Panc1 (cell line): ENCODE measurements around the gene UBP1. TPM values are rescaled to one million over a fixed set of nuclear protein-coding genes. Genes with fewer than 3 reads are reported as not detected.

ENCODE experiments used
- ATAC-seq: fragments of 200-7000 bp; cut with Tn5 transposase; 2 replicates; pipeline ENCODE4 v1.9.1; 2020; ENCODE audit warnings: mild to moderate bottlenecking, moderate library complexity
- BruUV-seq: library from RNA; stranded (reverse); fragments of 400-500 nt; replicated peaks from 2 replicates; lab custom pipeline; 2021; lab: Mats Ljungman, UMichigan
- CTCF ChIA-PET: fragments of 300-600 bp; sonication (Branson Sonifier 250); formaldehyde crosslinking; loops from one replicate; lab custom pipeline; 2022; ENCODE audit warnings: antibody characterized with exemption; lab: Charles Lee
- POLR2A ChIA-PET: fragments of 300-600 bp; sonication (Branson Sonifier 250); formaldehyde crosslinking; loops from one replicate; lab custom pipeline; 2022; ENCODE audit warnings: antibody characterized with exemption; lab: Charles Lee
- DNase-seq: peaks from one replicate; pipeline ENCODE4 v3.0.0-alpha.2; 2010; ENCODE audit warnings: low read depth, low spot score
- H3K27ac ChIP-seq: 2 replicates; pipeline ENCODE4 v1.5.1; 2011; ENCODE audit warnings: mild to moderate bottlenecking, low read length, inconsistent platforms
- H3K27me3 ChIP-seq: fragments of 200-500 bp; sonication (Bioruptor generic); 2 replicates; pipeline ENCODE4 v1.6.0; 2014; ENCODE audit warnings: low read length, inconsistent platforms; ENCODE audit not compliant: control insufficient read depth, insufficient read depth
- H3K36me3 ChIP-seq: fragments of 200-500 bp; sonication (Bioruptor generic); 2 replicates; pipeline ENCODE4 v1.5.1; 2014; ENCODE audit warnings: inconsistent platforms, mild to moderate bottlenecking, low read length, moderate library complexity; ENCODE audit not compliant: control insufficient read depth, insufficient read depth
- H3K4me1 ChIP-seq: 2 replicates; pipeline ENCODE4 v1.5.1; 2011; ENCODE audit warnings: inconsistent platforms, mild to moderate bottlenecking, low read length, moderate library complexity; ENCODE audit not compliant: control insufficient read depth, insufficient read depth
- H3K4me3 ChIP-seq, 2 experiments: 2 replicates each; pipeline ENCODE4 v1.5.1; 2011 to 2012; ENCODE audit warnings: low read depth in 2 of 2, low read length in 2 of 2, mild to moderate bottlenecking in 2 of 2, inconsistent platforms in 1 of 2, moderate library complexity in 1 of 2
- H3K9me3 ChIP-seq: fragments of 200-500 bp; sonication (Bioruptor generic); 2 replicates; pipeline ENCODE4 v1.5.1; 2014; ENCODE audit warnings: low read depth, mild to moderate bottlenecking, inconsistent platforms, low read length, moderate library complexity; ENCODE audit not compliant: control insufficient read depth, insufficient read depth
- CTCF ChIP-seq: fragments of 450-650 bp; IDR thresholded peaks from 2 replicates; pipeline ENCODE4 v1.5.1; 2017; ENCODE audit warnings: mild to moderate bottlenecking
- POLR2AphosphoS5 ChIP-seq: IDR thresholded peaks from 2 replicates; pipeline ENCODE4 v1.6.1; 2012; ENCODE audit warnings: mild to moderate bottlenecking, low read depth, low read length, moderate library complexity
- REST ChIP-seq, 2 experiments: IDR thresholded peaks; 2 replicates each; pipeline ENCODE4 v1.6.1; 2011 to 2012; ENCODE audit warnings: low read depth in 2 of 2, control low read depth in 1 of 2, low read length in 1 of 2, mild to moderate bottlenecking in 1 of 2, moderate library complexity in 1 of 2; ENCODE audit not compliant: insufficient read depth in 1 of 2
- SIN3A ChIP-seq: IDR thresholded peaks from 2 replicates; pipeline ENCODE4 v1.6.1; 2012; ENCODE audit warnings: low read depth, mild to moderate bottlenecking, low read length, moderate library complexity, borderline replicate concordance; ENCODE audit not compliant: insufficient read depth
- TCF7L2 ChIP-seq: IDR thresholded peaks from 2 replicates; pipeline ENCODE4 v1.6.1; 2011; ENCODE audit warnings: mild to moderate bottlenecking, low read depth, low read length, inconsistent platforms
- in situ Hi-C: cut with HindIII; loops from 2 replicates; pipeline ENCODE4 v1.10.0; 2016; ENCODE audit warnings: low sequenced_read_pairs, low pct_unique_long_range_greater_than_20kb
- intact Hi-C: fragments of 100-400 bp; cut with micrococcal nuclease; formaldehyde crosslinking; loops from one replicate; pipeline ENCODE4 v1.10.0; 2022; ENCODE audit not compliant: unreplicated experiment
- total RNA-seq: library from RNA; stranded (reverse); gene quantifications from one replicate; pipeline ENCODE4 v1.2.1, GENCODE V29; 2021; ENCODE audit not compliant: unreplicated experiment

UBP1 gene
- total RNA-seq, 1 experiment from 2014 or later, result 62.4 TPM

GRCh38 chr3:33364060-33364459 is 76.1 kb downstream of the UBP1 start:
- intact Hi-C loops (no loop called here), in situ Hi-C loops (no loop called here)
- no peaks in the 10 kb centered on the region for H3K36me3 ChIP-seq
- ChIA-PET POLR2A (no interaction called here), CTCF (interaction anchor here (1.2 kb wide), 1 partner anchor 232 kb away, joined by 9 read pairs; no protein-coding TSS in a partner anchor)
- no peak overlapping the region for H3K27ac ChIP-seq
- TF ChIP-seq CTCF (no peak), REST (IDR thresholded peaks at IDR 0.05; ENCODE audit: insufficient read depth in 1 of 2, low read depth in 2 of 2, low read length in 1 of 2) (no peak), TCF7L2 (no peak), SIN3A (no peak), POLR2AphosphoS5 (no peak)
- ATAC-seq, result no peak
- no peaks in the 10 kb centered on the region for H3K9me3 ChIP-seq
- peaks cover 8% of the 10 kb centered on the region for H3K4me1 ChIP-seq
- no TSS peak for BruUV-seq
- H3K27me3 ChIP-seq, result no peaks in the 10 kb centered on the region
- no peak overlapping the region for H3K4me3 ChIP-seq
- no peak for DNase-seq

- DNase-seq (no peak), ATAC-seq (no peak)
- no peaks in the 10 kb centered on the region for H3K36me3 ChIP-seq
- H3K4me1 ChIP-seq, result peaks cover 8% of the 10 kb centered on the region
- BruUV-seq, result no TSS peak
- intact Hi-C loops (no loop called here), in situ Hi-C loops (no loop called here)
- no peak overlapping the region for H3K4me3 ChIP-seq
- TF ChIP-seq SIN3A, result no peak
- TF ChIP-seq CTCF, result no peak
- no peak for TF ChIP-seq REST (IDR thresholded peaks at IDR 0.05; ENCODE audit: insufficient read depth in 1 of 2, low read depth in 2 of 2, low read length in 1 of 2)
- TF ChIP-seq TCF7L2, result no peak
- TF ChIP-seq POLR2AphosphoS5, result no peak
- H3K27ac ChIP-seq, result no peak overlapping the region
- ChIA-PET CTCF (interaction anchor here (0.6 kb wide), 1 partner anchor 252 kb away, joined by 3 read pairs; no protein-coding TSS in a partner anchor), POLR2A (no interaction called here)
- H3K9me3 ChIP-seq, result no peaks in the 10 kb centered on the region
- H3K27me3 ChIP-seq, result no peaks in the 10 kb centered on the region
These were observed 76.9 kb downstream of the UBP1 start for GRCh38 chr3:33363113-33363800.
